ENCODE results near the gene CFI. TPM values are rescaled to one million over a fixed set of nuclear protein-coding genes. Genes with fewer than 3 reads are reported as not detected.

Gene CFI
- total and polyA plus RNA-seq, 2 experiments from 2014 or later, result 112 to 163 TPM

GRCh38 chr4:109820563-109820962 is 18.8 kb upstream of the CFI start:
- TF ChIP-seq EZH2 (IDR thresholded peaks at IDR 0.05; ENCODE audit: borderline replicate concordance), result no peak
- no peak for TF ChIP-seq EZH2phosphoT487 (IDR thresholded peaks at IDR 0.05; ENCODE audit: low read depth, severe bottlenecking, unreplicated experiment)
- no peak for TF ChIP-seq CTCF (IDR thresholded peaks at IDR 0.05; ENCODE audit: poor library complexity)
- peaks cover 11% of the 10 kb centered on the region for H3K4me1 ChIP-seq (ENCODE audit: insufficient read depth)
- no peak overlapping the region for H3K4me3 ChIP-seq
- peaks cover 4% of the 10 kb centered on the region for H4K20me1 ChIP-seq (ENCODE audit: insufficient read depth, poor library complexity, severe bottlenecking)
- no peaks in the 10 kb centered on the region for H3K9me3 ChIP-seq (ENCODE audit: low read depth)
- 97% methylated on average over 2 of the region's 2 CpGs for WGBS (ENCODE audit: low lambda C conversion rate, missing lambda C conversion rate)
- no peak overlapping the region for H3K27ac ChIP-seq
- H3K27me3 ChIP-seq, result no peaks in the 10 kb centered on the region
- H3K4me2 ChIP-seq, result no peak overlapping the region
- no peaks in the 10 kb centered on the region for H3K36me3 ChIP-seq (replicated peaks; ENCODE audit: insufficient read depth, low read depth)
- no peaks in the 10 kb centered on the region for H3K9me2 ChIP-seq (replicated peaks; ENCODE audit: insufficient read depth)
- H3K79me2 ChIP-seq, result peaks cover 40% of the 10 kb centered on the region
- no peak overlapping the region for H2AFZ ChIP-seq
- DNase-seq (ENCODE audit: low spot score), result no peak

GRCh38 chr4:109818268-109818667 is 16.5 kb upstream of the CFI start:
- Histone ChIP-seq H3K36me3 (replicated peaks; ENCODE audit: insufficient read depth, low read depth) (no peaks in the 10 kb centered on the region), H3K4me1 (ENCODE audit: insufficient read depth) (peaks cover 11% of the 10 kb centered on the region), H3K27ac (no peak overlapping the region), H3K9me3 (ENCODE audit: low read depth) (no peaks in the 10 kb centered on the region), H3K4me2 (no peak overlapping the region), H3K27me3 (no peaks in the 10 kb centered on the region), H4K20me1 (ENCODE audit: insufficient read depth, poor library complexity, severe bottlenecking) (peaks cover 4% of the 10 kb centered on the region), H2AFZ (no peak overlapping the region), H3K9me2 (replicated peaks; ENCODE audit: insufficient read depth) (no peaks in the 10 kb centered on the region), H3K4me3 (no peak overlapping the region), H3K79me2 (peaks cover 40% of the 10 kb centered on the region)
- WGBS (ENCODE audit: low lambda C conversion rate, missing lambda C conversion rate), result 91% methylated on average over 4 of the region's 4 CpGs
- TF ChIP-seq EZH2phosphoT487 (IDR thresholded peaks at IDR 0.05; ENCODE audit: low read depth, severe bottlenecking, unreplicated experiment) (no peak), CTCF (IDR thresholded peaks at IDR 0.05; ENCODE audit: poor library complexity) (no peak), EZH2 (IDR thresholded peaks at IDR 0.05; ENCODE audit: borderline replicate concordance) (no peak)
- no peak for DNase-seq (ENCODE audit: low spot score)

- TF ChIP-seq EZH2 (IDR thresholded peaks at IDR 0.05; ENCODE audit: borderline replicate concordance), result no peak
- 63% methylated on average over 1 of the region's 1 CpG for WGBS (ENCODE audit: low lambda C conversion rate, missing lambda C conversion rate)
- Histone ChIP-seq H3K9me3 (ENCODE audit: low read depth) (no peaks in the 10 kb centered on the region), H3K4me1 (ENCODE audit: insufficient read depth) (peaks cover 11% of the 10 kb centered on the region), H3K79me2 (peaks cover 40% of the 10 kb centered on the region), H2AFZ (no peak overlapping the region), H3K9me2 (replicated peaks; ENCODE audit: insufficient read depth) (no peaks in the 10 kb centered on the region), H4K20me1 (ENCODE audit: insufficient read depth, poor library complexity, severe bottlenecking) (peaks cover 4% of the 10 kb centered on the region), H3K4me2 (peak overlapping the region; percentile 80), H3K4me3 (peak overlapping the region; percentile 41), H3K27me3 (no peaks in the 10 kb centered on the region), H3K36me3 (replicated peaks; ENCODE audit: insufficient read depth, low read depth) (no peaks in the 10 kb centered on the region), H3K27ac (no peak overlapping the region)
- no peak for DNase-seq (ENCODE audit: low spot score)
Measured at GRCh38 chr4:109816894-109817293, 15.1 kb upstream of the CFI start.

- H3K27me3 ChIP-seq, result no peaks in the 10 kb centered on the region
- peak overlapping the region; percentile 80 for H3K4me2 ChIP-seq
- H3K79me2 ChIP-seq, result peaks cover 40% of the 10 kb centered on the region
- peaks cover 4% of the 10 kb centered on the region for H4K20me1 ChIP-seq (ENCODE audit: insufficient read depth, poor library complexity, severe bottlenecking)
- no peaks in the 10 kb centered on the region for H3K9me2 ChIP-seq (replicated peaks; ENCODE audit: insufficient read depth)
- H2AFZ ChIP-seq, result peak overlapping the region; percentile 66
- no peak for TF ChIP-seq EZH2phosphoT487 (IDR thresholded peaks at IDR 0.05; ENCODE audit: low read depth, severe bottlenecking, unreplicated experiment)
- no peak for TF ChIP-seq EZH2 (IDR thresholded peaks at IDR 0.05; ENCODE audit: borderline replicate concordance)
- TF ChIP-seq CTCF (IDR thresholded peaks at IDR 0.05; ENCODE audit: poor library complexity), result no peak
- peaks cover 11% of the 10 kb centered on the region for H3K4me1 ChIP-seq (ENCODE audit: insufficient read depth)
- H3K4me3 ChIP-seq, result peak overlapping the region; percentile 41
- under 1% methylated on average over 19 of the region's 19 CpGs for WGBS (ENCODE audit: low lambda C conversion rate, missing lambda C conversion rate)
- H3K9me3 ChIP-seq (ENCODE audit: low read depth), result no peaks in the 10 kb centered on the region
- H3K27ac ChIP-seq, result peak overlapping the region; percentile 94
- DNase-seq (ENCODE audit: low spot score), result peak; percentile 11
- H3K36me3 ChIP-seq (replicated peaks; ENCODE audit: insufficient read depth, low read depth), result no peaks in the 10 kb centered on the region
Measured at GRCh38 chr4:109816082-109816442, 14.3 kb upstream of the CFI start.

Measured in hepatocyte (in vitro differentiated cells).